SK-N-SH (cell line): ENCODE results near the gene ARID1B. TPM values are rescaled to one million over a fixed set of nuclear protein-coding genes. Genes with fewer than 3 reads are reported as not detected.

ENCODE experiments used
- CTCF ChIA-PET: fragments of 300-600, 350-600 bp; formaldehyde crosslinking; extraction: SDS; loops from one replicate; lab custom pipeline; 2021; lab: Yijun Ruan, JAX
- POLR2A ChIA-PET: fragments of 350-600 bp; sonication (Branson Sonifier 250); formaldehyde crosslinking; extraction: SDS; loops from one replicate; lab custom pipeline; 2020; ENCODE audit warnings: antibody characterized with exemption, inconsistent platforms; lab: Yijun Ruan, JAX
- DNase-seq: peaks from one replicate; pipeline ENCODE4 v3.0.0; 2012
- H2AFZ ChIP-seq: fragments of 200-600 bp; sonication (generic); 2 replicates; pipeline ENCODE4 v1.8.1; 2016; ENCODE audit warnings: antibody characterized with exemption, mild to moderate bottlenecking, low read depth
- H3F3A ChIP-seq: fragments of 200-600 bp; sonication (generic); replicated peaks from 2 replicates; pipeline ENCODE3; 2016; ENCODE audit warnings: antibody characterized with exemption, mild to moderate bottlenecking; ENCODE audit not compliant: insufficient read depth
- H3K27ac ChIP-seq, 2 experiments: fragments of 200-500 bp in 1 of 2; fragments of 200-600 bp in 1 of 2; sonication (Bioruptor generic) in 1 of 2; sonication (generic), shearing (Covaris generic) in 1 of 2; 2 replicates each; pipeline versions ENCODE4 v1.5.1 to v1.6.1; 2014 to 2016; ENCODE audit warnings: low read depth in 2 of 2, inconsistent platforms in 1 of 2, low read length in 1 of 2, mild to moderate bottlenecking in 1 of 2, mixed read lengths in 1 of 2
- H3K27me3 ChIP-seq: fragments of 200-600 bp; sonication (generic), shearing (Covaris generic); 2 replicates; pipeline ENCODE4 v1.6.1; 2016; ENCODE audit warnings: mixed run types; ENCODE audit not compliant: insufficient read depth
- H3K36me3 ChIP-seq, 2 experiments: fragments of 200-500 bp in 1 of 2; fragments of 200-600 bp in 1 of 2; sonication (Bioruptor generic) in 1 of 2; sonication (generic) in 1 of 2; replicated peaks in 1 of 2; 2 replicates each; pipeline versions ENCODE3 to v1.5.1; 2014 to 2016; ENCODE audit warnings: low read length in 1 of 2, mild to moderate bottlenecking in 1 of 2; ENCODE audit not compliant: insufficient read depth in 2 of 2, control insufficient read depth in 1 of 2
- H3K4me1 ChIP-seq, 2 experiments: fragments of 200-500 bp in 1 of 2; fragments of 200-600 bp in 1 of 2; sonication (Bioruptor generic) in 1 of 2; sonication (generic), shearing (Covaris generic) in 1 of 2; 2 replicates each; pipeline versions ENCODE4 v1.5.1 to v1.6.1; 2014 to 2016; ENCODE audit warnings: low read depth in 1 of 2, low read length in 1 of 2, mixed run types in 1 of 2; ENCODE audit not compliant: insufficient read depth in 2 of 2, control insufficient read depth in 1 of 2
- H3K4me2 ChIP-seq: fragments of 200-600 bp; sonication (generic), shearing (Covaris generic); 2 replicates; pipeline ENCODE4 v1.6.1; 2017; ENCODE audit warnings: mixed run types
- H3K4me3 ChIP-seq, 2 experiments: fragments of 200-500 bp in 1 of 2; fragments of 200-600 bp in 1 of 2; sonication (Bioruptor generic) in 1 of 2; sonication (generic), shearing (Covaris generic) in 1 of 2; 2 replicates each; pipeline versions ENCODE4 v1.5.1 to v1.8.1; 2014 to 2016; ENCODE audit warnings: low read depth in 2 of 2, inconsistent platforms in 1 of 2, low read length in 1 of 2, mild to moderate bottlenecking in 1 of 2, mixed read lengths in 1 of 2, moderate library complexity in 1 of 2
- H3K79me2 ChIP-seq: fragments of 200-600 bp; sonication (generic); 2 replicates; pipeline ENCODE4 v1.8.1; 2017; ENCODE audit warnings: mild to moderate bottlenecking; ENCODE audit not compliant: insufficient read depth
- H3K9ac ChIP-seq: fragments of 200-600 bp; sonication (generic); 2 replicates; pipeline ENCODE4 v1.6.1; 2017; ENCODE audit warnings: mixed run types
- H3K9me2 ChIP-seq: fragments of 200-600 bp; sonication (generic); 2 replicates; pipeline ENCODE4 v1.6.1; 2017; ENCODE audit warnings: mixed run types
- H3K9me3 ChIP-seq: fragments of 200-600 bp; sonication (generic); 2 replicates; pipeline ENCODE4 v1.6.1; 2017; ENCODE audit warnings: mixed run types, mild to moderate bottlenecking, moderate library complexity
- H4K20me1 ChIP-seq: fragments of 200-600 bp; sonication (generic); 2 replicates; pipeline ENCODE4 v1.6.1; 2017; ENCODE audit warnings: mild to moderate bottlenecking, mixed run types; ENCODE audit not compliant: insufficient read depth
- ELF1 ChIP-seq: IDR thresholded peaks from 2 replicates; pipeline ENCODE4 v1.4.0; 2012
- FOXM1 ChIP-seq: IDR thresholded peaks from 2 replicates; pipeline ENCODE4 v1.4.0; 2012; ENCODE audit warnings: low read depth, mild to moderate bottlenecking
- GABPA ChIP-seq: IDR thresholded peaks from 2 replicates; pipeline ENCODE4 v1.4.0; 2012; ENCODE audit warnings: low read depth, mild to moderate bottlenecking
- GATA2 ChIP-seq: sonication (generic); formaldehyde crosslinking; IDR thresholded peaks from 2 replicates; pipeline ENCODE4 v1.5.0; 2020; ENCODE audit warnings: mild to moderate bottlenecking, missing genetic modification reagents
- JUND ChIP-seq: IDR thresholded peaks from 2 replicates; pipeline ENCODE4 v1.4.0; 2012
- MEF2A ChIP-seq: IDR thresholded peaks from 2 replicates; pipeline ENCODE4 v1.4.0; 2012; ENCODE audit warnings: low read depth, borderline replicate concordance
- MXI1 ChIP-seq: IDR thresholded peaks from 2 replicates; pipeline ENCODE4 v1.6.1; 2012; ENCODE audit warnings: mild to moderate bottlenecking, low read depth, low read length, improper control_type of control experiment
- NRF1 ChIP-seq: IDR thresholded peaks from 2 replicates; pipeline ENCODE4 v1.6.1; 2012; ENCODE audit warnings: low read depth, mild to moderate bottlenecking, low read length
- POLR2AphosphoS5 ChIP-seq: IDR thresholded peaks from 2 replicates; pipeline ENCODE4 v1.6.1; 2012; ENCODE audit warnings: low read depth, low read length
- RFX5 ChIP-seq: IDR thresholded peaks from 2 replicates; pipeline ENCODE4 v1.6.1; 2012; ENCODE audit warnings: mild to moderate bottlenecking, improper control_type of control experiment, low read length
- SIN3A ChIP-seq: IDR thresholded peaks from 2 replicates; pipeline ENCODE4 v1.6.1; 2012; ENCODE audit warnings: low read depth, mild to moderate bottlenecking, low read length, moderate library complexity, borderline replicate concordance
- SMC3 ChIP-seq: IDR thresholded peaks from 2 replicates; pipeline ENCODE4 v1.6.1; 2012; ENCODE audit warnings: low read depth, low read length, improper control_type of control experiment
- TCF12 ChIP-seq: IDR thresholded peaks from 2 replicates; pipeline ENCODE4 v1.4.0; 2012
- TEAD4 ChIP-seq: IDR thresholded peaks from 2 replicates; pipeline ENCODE4 v1.4.0; 2012; ENCODE audit warnings: mild to moderate bottlenecking, borderline replicate concordance; ENCODE audit not compliant: insufficient read depth
- WGBS: methylation state at CpG from one replicate; pipeline ENCODE4 v1.1.6; 2017; ENCODE audit warnings: low lambda C conversion rate; 5-methylcytosine and 5-hydroxymethylcytosine counted together
- polyA plus RNA-seq, 3 experiments: library from polyadenylated mRNA; depleted of rRNA; stranded (reverse); fragments of >200 nt; gene quantifications; 2 replicates each; pipeline ENCODE4 v1.2.3, GENCODE V29; 2012
- TF ChIP-seq, protein P1 (sequence below): IDR thresholded peaks from 2 replicates; pipeline ENCODE4; 2012
- TF ChIP-seq, protein P2 (sequence below): fragments of 150-350 bp; IDR thresholded peaks from 2 replicates; pipeline ENCODE4 v1.6.1; 2017; ENCODE audit warnings: antibody characterized with exemption, low read length, low read depth, borderline replicate concordance
- TF ChIP-seq, protein P3 (sequence below): IDR thresholded peaks from 2 replicates; pipeline ENCODE4 v1.6.1; 2012; ENCODE audit warnings: mild to moderate bottlenecking, low read depth, low read length, moderate library complexity
- TF ChIP-seq, protein P4 (sequence below): IDR thresholded peaks from 2 replicates; pipeline ENCODE4 v1.4.0; 2012; ENCODE audit warnings: low read depth, borderline replicate concordance

The ARID1B gene
- polyA plus RNA-seq, 1 of the 3 experiments (the other 2 are of a cell fraction) = 13.6 TPM

DNA sequence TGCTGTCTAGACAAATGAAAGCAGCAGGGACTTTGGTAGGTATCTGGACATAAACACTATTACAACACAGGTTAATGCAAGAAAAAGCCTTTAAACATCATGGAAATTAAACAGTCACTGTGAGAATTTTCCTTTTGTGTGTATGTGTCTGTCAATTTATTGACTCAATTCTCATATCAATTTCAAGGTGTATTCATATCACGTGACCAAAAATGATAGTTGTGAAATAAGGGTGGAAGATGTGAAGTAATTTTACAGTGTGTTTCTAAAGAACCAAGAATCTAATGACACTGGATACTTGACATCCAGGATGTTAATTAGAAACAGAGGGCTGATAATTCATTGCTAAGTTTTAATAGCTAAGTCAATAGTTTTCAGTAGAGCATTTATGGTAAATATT is 302.1 kb downstream of the ARID1B start:
- Histone ChIP-seq H3K4me1 (peaks cover 0 to 21% of the 10 kb centered on the region in 2 experiments; a peak in 2 of 4 replicates), H4K20me1 (peaks cover 8% of the 10 kb centered on the region; the same call in 1 of the 2 replicates), H2AFZ (no peak overlapping the region), H3F3A (peaks cover 3% of the 10 kb centered on the region), H3K4me2 (no peak overlapping the region), H3K9me3 (no peaks in the 10 kb centered on the region), H3K79me2 (peaks cover 60% of the 10 kb centered on the region)
- CTCF ChIA-PET = interaction anchor here (1.0 to 1.2 kb wide), 3 partner anchors 34 to 106 kb away, joined by 3 to 4 read pairs (median 3); no protein-coding TSS in a partner anchor
- TF ChIP-seq GATA2 (CRISPR knock-in tag) (no peak), SMC3 (no peak), MEF2A (no peak), TCF12 (no peak), RFX5 (no peak), FOXM1 (no peak)
- TF ChIP-seq, protein P1, sequence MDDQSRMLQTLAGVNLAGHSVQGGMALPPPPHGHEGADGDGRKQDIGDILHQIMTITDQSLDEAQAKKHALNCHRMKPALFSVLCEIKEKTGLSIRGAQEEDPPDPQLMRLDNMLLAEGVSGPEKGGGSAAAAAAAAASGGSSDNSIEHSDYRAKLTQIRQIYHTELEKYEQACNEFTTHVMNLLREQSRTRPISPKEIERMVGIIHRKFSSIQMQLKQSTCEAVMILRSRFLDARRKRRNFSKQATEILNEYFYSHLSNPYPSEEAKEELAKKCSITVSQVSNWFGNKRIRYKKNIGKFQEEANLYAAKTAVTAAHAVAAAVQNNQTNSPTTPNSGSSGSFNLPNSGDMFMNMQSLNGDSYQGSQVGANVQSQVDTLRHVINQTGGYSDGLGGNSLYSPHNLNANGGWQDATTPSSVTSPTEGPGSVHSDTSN = no peak
- TF ChIP-seq, protein P2, sequence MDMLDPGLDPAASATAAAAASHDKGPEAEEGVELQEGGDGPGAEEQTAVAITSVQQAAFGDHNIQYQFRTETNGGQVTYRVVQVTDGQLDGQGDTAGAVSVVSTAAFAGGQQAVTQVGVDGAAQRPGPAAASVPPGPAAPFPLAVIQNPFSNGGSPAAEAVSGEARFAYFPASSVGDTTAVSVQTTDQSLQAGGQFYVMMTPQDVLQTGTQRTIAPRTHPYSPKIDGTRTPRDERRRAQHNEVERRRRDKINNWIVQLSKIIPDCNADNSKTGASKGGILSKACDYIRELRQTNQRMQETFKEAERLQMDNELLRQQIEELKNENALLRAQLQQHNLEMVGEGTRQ = no peak
- TF ChIP-seq, all 33 proteins: peak for 0
- Histone ChIP-seq H3K9ac (no peak overlapping the region), H3K27ac (peak overlapping the region in 1 of 2 experiments; percentile 74; a peak in 2 of 4 replicates), H3K27me3 (no peaks in the 10 kb centered on the region), H3K9me2 (no peaks in the 10 kb centered on the region), H3K36me3 (peaks cover 0 to 5% of the 10 kb centered on the region in 2 experiments), H3K4me3 (no peak overlapping the region; a peak in 1 of 4 replicates)
- DNase-seq = no peak
- 57% methylated on average over 1 of the region's 1 CpG for WGBS
- POLR2A ChIA-PET = no interaction called here

DNA sequence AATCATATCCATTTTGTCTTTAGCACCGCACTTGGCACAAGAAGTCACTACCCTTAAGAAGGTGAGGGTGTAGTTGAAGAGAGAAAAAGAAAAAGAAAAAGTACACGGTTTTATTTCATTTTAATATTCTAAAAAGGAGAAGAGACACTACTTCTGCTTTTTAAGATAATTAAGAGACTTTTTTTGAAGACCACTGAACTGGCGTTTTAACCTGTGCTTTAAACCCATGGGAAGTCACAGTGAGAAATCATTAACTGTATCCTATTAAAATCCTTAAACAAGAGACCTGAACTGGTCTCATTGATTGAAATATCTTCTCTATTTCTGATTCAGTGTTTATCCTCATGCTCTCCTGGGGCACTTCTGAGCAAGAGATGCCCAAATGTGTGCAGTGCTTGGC is 302.6 kb downstream of the ARID1B start:
- H3F3A ChIP-seq = peaks cover 3% of the 10 kb centered on the region
- CTCF ChIA-PET = interaction anchor here (1.1 to 1.5 kb wide), 2 partner anchors 10 to 66 kb away, joined by 3 to 4 read pairs; no protein-coding TSS in a partner anchor
- peaks cover 2 to 10% of the 10 kb centered on the region in 2 experiments for H3K36me3 ChIP-seq
- no peak overlapping the region for H2AFZ ChIP-seq
- POLR2A ChIA-PET = no interaction called here
- WGBS = 87% methylated on average over 3 of the region's 3 CpGs
- DNase-seq = no peak
- no peak overlapping the region for H3K9ac ChIP-seq
- peaks cover 8% of the 10 kb centered on the region; the same call in 1 of the 2 replicates for H4K20me1 ChIP-seq
- H3K9me3 ChIP-seq = no peaks in the 10 kb centered on the region
- H3K4me2 ChIP-seq = no peak overlapping the region
- no peaks in the 10 kb centered on the region for H3K27me3 ChIP-seq
- H3K27ac ChIP-seq = peak overlapping the region in 1 of 2 experiments; percentile 74; a peak in 2 of 4 replicates
- H3K9me2 ChIP-seq = no peaks in the 10 kb centered on the region
- H3K79me2 ChIP-seq = peaks cover 56% of the 10 kb centered on the region
- H3K4me1 ChIP-seq = peaks cover 0 to 21% of the 10 kb centered on the region in 2 experiments; a peak in 2 of 4 replicates
- no peak overlapping the region for H3K4me3 ChIP-seq
- TF ChIP-seq, protein P3, sequence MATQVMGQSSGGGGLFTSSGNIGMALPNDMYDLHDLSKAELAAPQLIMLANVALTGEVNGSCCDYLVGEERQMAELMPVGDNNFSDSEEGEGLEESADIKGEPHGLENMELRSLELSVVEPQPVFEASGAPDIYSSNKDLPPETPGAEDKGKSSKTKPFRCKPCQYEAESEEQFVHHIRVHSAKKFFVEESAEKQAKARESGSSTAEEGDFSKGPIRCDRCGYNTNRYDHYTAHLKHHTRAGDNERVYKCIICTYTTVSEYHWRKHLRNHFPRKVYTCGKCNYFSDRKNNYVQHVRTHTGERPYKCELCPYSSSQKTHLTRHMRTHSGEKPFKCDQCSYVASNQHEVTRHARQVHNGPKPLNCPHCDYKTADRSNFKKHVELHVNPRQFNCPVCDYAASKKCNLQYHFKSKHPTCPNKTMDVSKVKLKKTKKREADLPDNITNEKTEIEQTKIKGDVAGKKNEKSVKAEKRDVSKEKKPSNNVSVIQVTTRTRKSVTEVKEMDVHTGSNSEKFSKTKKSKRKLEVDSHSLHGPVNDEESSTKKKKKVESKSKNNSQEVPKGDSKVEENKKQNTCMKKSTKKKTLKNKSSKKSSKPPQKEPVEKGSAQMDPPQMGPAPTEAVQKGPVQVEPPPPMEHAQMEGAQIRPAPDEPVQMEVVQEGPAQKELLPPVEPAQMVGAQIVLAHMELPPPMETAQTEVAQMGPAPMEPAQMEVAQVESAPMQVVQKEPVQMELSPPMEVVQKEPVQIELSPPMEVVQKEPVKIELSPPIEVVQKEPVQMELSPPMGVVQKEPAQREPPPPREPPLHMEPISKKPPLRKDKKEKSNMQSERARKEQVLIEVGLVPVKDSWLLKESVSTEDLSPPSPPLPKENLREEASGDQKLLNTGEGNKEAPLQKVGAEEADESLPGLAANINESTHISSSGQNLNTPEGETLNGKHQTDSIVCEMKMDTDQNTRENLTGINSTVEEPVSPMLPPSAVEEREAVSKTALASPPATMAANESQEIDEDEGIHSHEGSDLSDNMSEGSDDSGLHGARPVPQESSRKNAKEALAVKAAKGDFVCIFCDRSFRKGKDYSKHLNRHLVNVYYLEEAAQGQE = no peak
- TF ChIP-seq TEAD4 (no peak), NRF1 (no peak), ELF1 (no peak), MEF2A (no peak), SMC3 (no peak), MXI1 (no peak), JUND (no peak), TCF12 (no peak), SIN3A (no peak), GABPA (no peak), POLR2AphosphoS5 (no peak)
- TF ChIP-seq, protein P4, sequence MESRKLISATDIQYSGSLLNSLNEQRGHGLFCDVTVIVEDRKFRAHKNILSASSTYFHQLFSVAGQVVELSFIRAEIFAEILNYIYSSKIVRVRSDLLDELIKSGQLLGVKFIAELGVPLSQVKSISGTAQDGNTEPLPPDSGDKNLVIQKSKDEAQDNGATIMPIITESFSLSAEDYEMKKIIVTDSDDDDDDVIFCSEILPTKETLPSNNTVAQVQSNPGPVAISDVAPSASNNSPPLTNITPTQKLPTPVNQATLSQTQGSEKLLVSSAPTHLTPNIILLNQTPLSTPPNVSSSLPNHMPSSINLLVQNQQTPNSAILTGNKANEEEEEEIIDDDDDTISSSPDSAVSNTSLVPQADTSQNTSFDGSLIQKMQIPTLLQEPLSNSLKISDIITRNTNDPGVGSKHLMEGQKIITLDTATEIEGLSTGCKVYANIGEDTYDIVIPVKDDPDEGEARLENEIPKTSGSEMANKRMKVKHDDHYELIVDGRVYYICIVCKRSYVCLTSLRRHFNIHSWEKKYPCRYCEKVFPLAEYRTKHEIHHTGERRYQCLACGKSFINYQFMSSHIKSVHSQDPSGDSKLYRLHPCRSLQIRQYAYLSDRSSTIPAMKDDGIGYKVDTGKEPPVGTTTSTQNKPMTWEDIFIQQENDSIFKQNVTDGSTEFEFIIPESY = no peak
- TF ChIP-seq, protein P1 = no peak
